ENCODE results near the gene SDK2. TPM values are rescaled to one million over a fixed set of nuclear protein-coding genes. Genes with fewer than 3 reads are reported as not detected.

SDK2 gene
- total and polyA plus RNA-seq, 2 donors, result 0.66 to 0.87 TPM

- Histone ChIP-seq H3K9me3 (ENCODE audit: control insufficient read depth in 2 of 2, insufficient read depth in 1 of 2, low read length in 1 of 2) (no peaks in the 10 kb centered on the region), H3K27me3 (ENCODE audit: control insufficient read depth in 2 of 2, insufficient read depth in 1 of 2, low read length in 1 of 2) (peaks cover 0 to 3% of the 10 kb centered on the region in 2 donors), H3K4me1 (ENCODE audit: control insufficient read depth in 2 of 2, insufficient read depth in 2 of 2, low read length in 2 of 2) (peaks cover 2 to 18% of the 10 kb centered on the region in 2 donors), H3K27ac (ENCODE audit: low read depth in 1 of 2, low read length in 1 of 2) (peak overlapping the region in 1 of 2 donors; percentile 55), H3K4me3 (ENCODE audit: low read length in 2 of 2) (no peak overlapping the region), H3K36me3 (ENCODE audit: control insufficient read depth in 2 of 2, insufficient read depth in 2 of 2, low read length in 1 of 2) (no peaks in the 10 kb centered on the region)
- 89% methylated on average over 11 of the region's 11 CpGs for WGBS
- DNase-seq (ENCODE audit: low read depth in 6 of 9, low spot score in 9 of 9), result no peak
These were observed 351.2 kb downstream of the SDK2 start for GRCh38 chr17:73293031-73293430.

GRCh38 chr17:73292031-73292531, 352.2 kb downstream of the SDK2 start:
- Histone ChIP-seq H3K9me3 (ENCODE audit: control insufficient read depth in 2 of 2, insufficient read depth in 1 of 2, low read length in 1 of 2) (no peaks in the 10 kb centered on the region), H3K27ac (ENCODE audit: low read depth in 1 of 2, low read length in 1 of 2) (peak overlapping the region in 1 of 2 donors; percentile 39), H3K27me3 (ENCODE audit: control insufficient read depth in 2 of 2, insufficient read depth in 1 of 2, low read length in 1 of 2) (peaks cover 0 to 3% of the 10 kb centered on the region in 2 donors), H3K36me3 (ENCODE audit: control insufficient read depth in 2 of 2, insufficient read depth in 2 of 2, low read length in 1 of 2) (no peaks in the 10 kb centered on the region), H3K4me3 (ENCODE audit: low read length in 2 of 2) (no peak overlapping the region), H3K4me1 (ENCODE audit: control insufficient read depth in 2 of 2, insufficient read depth in 2 of 2, low read length in 2 of 2) (peaks cover 2 to 18% of the 10 kb centered on the region in 2 donors)
- no peak for DNase-seq (ENCODE audit: low read depth in 6 of 9, low spot score in 9 of 9)
- WGBS, result 91% methylated on average over 12 of the region's 12 CpGs

- H3K9me3 ChIP-seq (ENCODE audit: control insufficient read depth in 2 of 2, insufficient read depth in 1 of 2, low read length in 1 of 2), result no peaks in the 10 kb centered on the region
- peaks cover 2 to 23% of the 10 kb centered on the region in 2 donors for H3K4me1 ChIP-seq (ENCODE audit: control insufficient read depth in 2 of 2, insufficient read depth in 2 of 2, low read length in 2 of 2)
- no peaks in the 10 kb centered on the region for H3K36me3 ChIP-seq (ENCODE audit: control insufficient read depth in 2 of 2, insufficient read depth in 2 of 2, low read length in 1 of 2)
- no peak for DNase-seq (ENCODE audit: low read depth in 6 of 9, low spot score in 9 of 9)
- H3K27ac ChIP-seq (ENCODE audit: low read depth in 1 of 2, low read length in 1 of 2), result peak overlapping the region in 1 of 2 donors; percentile 39
- WGBS, result 47% methylated on average over 8 of the region's 8 CpGs
- H3K4me3 ChIP-seq (ENCODE audit: low read length in 2 of 2), result no peak overlapping the region
- peaks cover 0 to 3% of the 10 kb centered on the region in 2 donors for H3K27me3 ChIP-seq (ENCODE audit: control insufficient read depth in 2 of 2, insufficient read depth in 1 of 2, low read length in 1 of 2)
These were observed 352.9 kb downstream of the SDK2 start for GRCh38 chr17:73291260-73291801.

GRCh38 chr17:73290399-73291259, 353.6 kb downstream of the SDK2 start:
- WGBS, result 40% methylated on average over 16 of the region's 16 CpGs
- Histone ChIP-seq H3K27ac (ENCODE audit: low read depth in 1 of 2, low read length in 1 of 2) (peak overlapping the region in 1 of 2 donors; percentile 37), H3K27me3 (ENCODE audit: control insufficient read depth in 2 of 2, insufficient read depth in 1 of 2, low read length in 1 of 2) (peaks cover 0 to 3% of the 10 kb centered on the region in 2 donors), H3K36me3 (ENCODE audit: control insufficient read depth in 2 of 2, insufficient read depth in 2 of 2, low read length in 1 of 2) (no peaks in the 10 kb centered on the region), H3K4me1 (ENCODE audit: control insufficient read depth in 2 of 2, insufficient read depth in 2 of 2, low read length in 2 of 2) (peaks cover 2 to 24% of the 10 kb centered on the region in 2 donors), H3K9me3 (ENCODE audit: control insufficient read depth in 2 of 2, insufficient read depth in 1 of 2, low read length in 1 of 2) (no peaks in the 10 kb centered on the region), H3K4me3 (ENCODE audit: low read length in 2 of 2) (no peak overlapping the region)
- no peak for DNase-seq (ENCODE audit: low read depth in 6 of 9, low spot score in 9 of 9)

GRCh38 chr17:73289549-73290254, 354.5 kb downstream of the SDK2 start:
- Histone ChIP-seq H3K9me3 (ENCODE audit: control insufficient read depth in 2 of 2, insufficient read depth in 1 of 2, low read length in 1 of 2) (no peaks in the 10 kb centered on the region), H3K36me3 (ENCODE audit: control insufficient read depth in 2 of 2, insufficient read depth in 2 of 2, low read length in 1 of 2) (no peaks in the 10 kb centered on the region), H3K4me3 (ENCODE audit: low read length in 2 of 2) (no peak overlapping the region), H3K27me3 (ENCODE audit: control insufficient read depth in 2 of 2, insufficient read depth in 1 of 2, low read length in 1 of 2) (peaks cover 0 to 3% of the 10 kb centered on the region in 2 donors), H3K4me1 (ENCODE audit: control insufficient read depth in 2 of 2, insufficient read depth in 2 of 2, low read length in 2 of 2) (peaks cover 2 to 24% of the 10 kb centered on the region in 2 donors), H3K27ac (ENCODE audit: low read depth in 1 of 2, low read length in 1 of 2) (peak overlapping the region in 1 of 2 donors; percentile 19)
- no peak for DNase-seq (ENCODE audit: low read depth in 6 of 9, low spot score in 9 of 9)
- WGBS, result 93% methylated on average over 7 of the region's 7 CpGs

GRCh38 chr17:73288534-73289302, 355.5 kb downstream of the SDK2 start:
- H3K36me3 ChIP-seq (ENCODE audit: control insufficient read depth in 2 of 2, insufficient read depth in 2 of 2, low read length in 1 of 2), result no peaks in the 10 kb centered on the region
- DNase-seq (ENCODE audit: low read depth in 6 of 9, low spot score in 9 of 9), result no peak
- no peaks in the 10 kb centered on the region for H3K9me3 ChIP-seq (ENCODE audit: control insufficient read depth in 2 of 2, insufficient read depth in 1 of 2, low read length in 1 of 2)
- H3K27ac ChIP-seq (ENCODE audit: low read depth in 1 of 2, low read length in 1 of 2), result no peak overlapping the region
- H3K4me3 ChIP-seq (ENCODE audit: low read length in 2 of 2), result no peak overlapping the region
- WGBS, result 92% methylated on average over 19 of the region's 19 CpGs
- H3K4me1 ChIP-seq (ENCODE audit: control insufficient read depth in 2 of 2, insufficient read depth in 2 of 2, low read length in 2 of 2), result peaks cover 2 to 24% of the 10 kb centered on the region in 2 donors
- peaks cover 0 to 3% of the 10 kb centered on the region in 2 donors for H3K27me3 ChIP-seq (ENCODE audit: control insufficient read depth in 2 of 2, insufficient read depth in 1 of 2, low read length in 1 of 2)

- peaks cover 0 to 3% of the 10 kb centered on the region in 2 donors for H3K27me3 ChIP-seq (ENCODE audit: control insufficient read depth in 2 of 2, insufficient read depth in 1 of 2, low read length in 1 of 2)
- 91% methylated on average over 8 of the region's 8 CpGs for WGBS
- H3K27ac ChIP-seq (ENCODE audit: low read depth in 1 of 2, low read length in 1 of 2), result no peak overlapping the region
- peak in 1 of 9 donors; percentile 27 for DNase-seq (ENCODE audit: low read depth in 6 of 9, low spot score in 9 of 9)
- no peak overlapping the region for H3K4me3 ChIP-seq (ENCODE audit: low read length in 2 of 2)
- no peaks in the 10 kb centered on the region for H3K9me3 ChIP-seq (ENCODE audit: control insufficient read depth in 2 of 2, insufficient read depth in 1 of 2, low read length in 1 of 2)
- peaks cover 2 to 22% of the 10 kb centered on the region in 2 donors for H3K4me1 ChIP-seq (ENCODE audit: control insufficient read depth in 2 of 2, insufficient read depth in 2 of 2, low read length in 2 of 2)
- H3K36me3 ChIP-seq (ENCODE audit: control insufficient read depth in 2 of 2, insufficient read depth in 2 of 2, low read length in 1 of 2), result no peaks in the 10 kb centered on the region
These were observed 357.4 kb downstream of the SDK2 start for GRCh38 chr17:73286863-73287296.
